ENCODE results near the gene U2AF1.
"Not testable (repeated sequence)": the region's sequence is repeated elsewhere in the genome, so short reads cannot be mapped to it uniquely, and the experiment has no call there.

The U2AF1 gene

DNA sequence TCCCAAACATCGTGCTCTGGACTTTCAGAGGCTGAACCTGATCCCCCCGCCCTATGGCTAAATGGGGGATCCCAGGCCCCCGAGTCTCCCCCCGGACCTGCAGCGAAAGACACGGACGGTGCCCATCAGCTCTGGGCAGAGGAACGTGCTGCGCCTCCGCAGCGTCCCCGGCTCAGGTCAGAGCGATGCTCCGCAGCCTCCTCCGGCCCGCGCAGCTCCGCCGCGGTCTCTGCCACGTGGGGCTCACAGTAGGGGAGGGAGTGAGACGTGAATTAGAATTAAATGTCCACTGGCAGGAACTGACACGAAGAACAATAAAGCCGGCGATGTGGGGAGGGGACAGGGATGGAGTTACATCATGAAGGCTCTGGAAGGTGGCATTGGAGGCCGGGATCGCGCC lies 30.7 kb downstream of the U2AF1 start:
- DNase-seq: not testable (repeated sequence)

DNA sequence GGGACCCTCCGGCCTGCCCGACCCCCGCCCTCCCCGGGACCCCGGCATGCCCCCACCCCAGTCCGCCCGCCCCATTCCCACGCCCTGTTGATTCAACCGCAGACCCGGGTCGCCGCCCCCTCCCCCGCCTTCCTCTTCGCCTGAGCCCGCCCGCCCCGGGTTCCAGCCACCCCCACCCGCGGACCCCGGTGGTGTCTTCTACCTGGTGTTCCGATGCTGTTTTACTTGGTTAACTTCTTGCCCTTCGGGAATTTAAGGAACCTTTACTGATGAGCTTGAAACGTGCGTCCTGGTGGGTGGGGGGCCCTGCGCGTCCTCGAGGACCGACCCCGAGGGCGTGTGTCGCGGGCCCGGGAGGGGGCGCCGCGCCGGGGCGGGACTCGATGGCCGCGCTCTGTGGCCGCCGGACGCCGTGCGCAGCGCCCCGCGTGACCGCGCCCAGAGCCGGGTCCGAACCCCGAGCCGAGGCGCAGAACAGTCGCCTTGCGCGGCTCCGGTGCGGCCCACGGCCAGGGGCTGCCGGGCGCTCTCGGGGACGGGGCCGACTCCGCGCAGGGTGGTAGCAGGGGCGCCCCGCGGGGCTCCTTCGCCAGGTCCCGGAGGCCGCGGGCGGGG lies 31.2 kb downstream of the U2AF1 start:
- not testable (repeated sequence) for DNase-seq

- DNase-seq: not testable (repeated sequence)
These were observed 32.0 kb downstream of the U2AF1 start, which contains the start of gene CBS for GRCh38 chr21:43075170-43076022. Gene CBS, minus strand, starts transcription at chr21:43075835. Its CDS starts 3,642 bp downstream, at chr21:43072193.

GRCh38 chr21:43074401-43075169 lies 32.8 kb downstream of the U2AF1 start:
- DNase-seq: not testable (repeated sequence)

GRCh38 chr21:43072742-43073141 lies 34.6 kb downstream of the U2AF1 start:
- not testable (repeated sequence) for DNase-seq

- DNase-seq: not testable (repeated sequence)
These were observed 37.7 kb downstream of the U2AF1 start for GRCh38 chr21:43069682-43070081.

DNA sequence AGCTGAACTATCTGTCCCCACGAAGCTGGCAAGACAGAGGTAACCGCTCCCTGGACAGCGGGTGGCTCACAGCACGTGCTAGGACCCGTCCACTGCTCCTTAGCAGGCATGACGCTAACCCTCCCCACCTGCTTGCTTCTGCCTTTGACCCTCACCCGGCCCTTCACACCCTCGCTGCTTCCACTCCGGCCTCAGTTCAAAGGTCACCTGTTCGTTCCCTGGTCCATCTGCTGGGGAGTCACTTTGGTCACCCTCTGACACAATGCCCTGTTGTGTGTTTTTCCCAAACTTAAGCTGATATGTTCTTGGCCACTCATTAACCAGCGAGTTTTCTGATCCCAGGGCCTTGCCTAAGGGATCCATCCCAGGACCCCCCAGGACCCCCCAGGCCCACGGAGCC lies 39.3 kb downstream of the U2AF1 start:
- not testable (repeated sequence) for DNase-seq

DNA sequence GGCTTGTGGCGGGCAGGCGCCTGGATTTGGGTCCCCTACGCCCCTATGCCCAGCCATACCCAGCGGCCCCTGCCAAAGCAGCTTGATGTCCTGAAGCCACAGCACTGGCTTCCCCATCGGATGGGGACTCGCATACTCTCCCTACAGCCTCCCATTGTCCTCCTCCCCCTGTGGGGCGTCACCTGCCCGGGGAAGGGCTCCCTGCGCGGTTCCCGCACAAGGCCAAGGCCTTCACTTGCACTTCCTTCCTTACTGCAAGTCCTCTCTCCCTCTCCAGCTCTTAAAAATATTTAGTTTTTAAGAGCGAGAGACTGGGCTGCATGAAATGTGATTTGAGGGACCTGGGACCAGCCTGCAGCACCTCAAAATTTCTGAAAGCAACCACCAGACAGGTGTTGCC lies 40.7 kb downstream of the U2AF1 start:
- DNase-seq: not testable (repeated sequence)

DNA sequence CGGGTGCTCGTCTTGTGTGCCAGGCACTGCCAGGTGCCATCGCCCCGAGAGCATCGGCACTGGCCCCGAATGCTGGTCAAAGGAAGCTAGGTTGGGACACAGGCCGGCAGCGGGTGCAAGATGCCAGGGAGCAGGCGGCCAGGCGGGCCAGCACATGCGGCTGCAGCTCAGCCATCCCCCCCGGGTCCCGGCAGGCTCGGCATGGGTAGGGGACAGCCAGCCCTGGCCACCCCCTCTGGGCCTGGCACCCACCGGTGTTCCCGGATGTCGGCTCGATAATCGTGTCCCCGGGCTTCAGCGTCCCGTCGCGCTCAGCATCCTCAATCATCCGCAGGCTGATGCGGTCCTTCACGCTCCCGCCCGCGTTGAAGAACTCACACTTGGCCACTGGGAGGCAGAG lies 41.4 kb downstream of the U2AF1 start:
- not testable (repeated sequence) for DNase-seq

GRCh38 chr21:43064265-43064917 lies 43.0 kb downstream of the U2AF1 start:
- DNase-seq: not testable (repeated sequence)

DNA sequence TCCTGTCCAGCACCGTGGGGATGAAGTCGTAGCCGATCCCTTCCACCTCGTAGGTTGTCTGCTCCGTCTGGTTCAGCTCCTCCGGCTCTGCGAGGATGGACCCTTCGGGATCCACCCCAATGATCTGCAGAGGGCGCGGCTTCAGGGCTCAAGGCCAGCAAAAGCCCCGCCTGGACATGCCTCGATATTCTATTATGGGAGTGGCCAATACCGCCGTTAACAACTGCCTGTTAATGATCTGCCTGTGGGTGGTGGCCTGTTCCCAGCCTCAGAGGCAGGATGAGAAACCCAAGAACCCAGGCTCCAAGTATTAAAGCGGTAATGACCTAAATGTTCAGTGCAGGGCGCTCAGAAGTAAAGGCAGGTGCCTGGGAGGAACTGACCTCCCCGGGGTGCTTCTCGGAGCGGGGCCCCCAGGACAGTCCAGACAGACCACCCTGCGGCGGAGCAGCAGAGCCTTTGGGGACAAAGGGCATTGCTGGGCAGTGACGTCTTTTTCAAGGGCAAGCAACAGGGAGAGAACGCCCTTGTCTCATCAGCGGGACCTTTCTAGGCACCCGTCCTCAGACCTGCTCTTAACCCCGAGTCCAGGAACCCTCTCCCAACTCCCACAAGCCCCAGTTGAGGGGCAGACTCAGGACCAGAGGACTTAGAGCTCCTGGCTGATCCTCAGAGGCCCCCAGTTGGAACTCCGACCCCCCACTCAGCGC lies 44.3 kb downstream of the U2AF1 start:
- not testable (repeated sequence) for DNase-seq

- not testable (repeated sequence) for DNase-seq
These were observed 54.3 kb downstream of the U2AF1 start for GRCh38 chr21:43053112-43053511.

DNA sequence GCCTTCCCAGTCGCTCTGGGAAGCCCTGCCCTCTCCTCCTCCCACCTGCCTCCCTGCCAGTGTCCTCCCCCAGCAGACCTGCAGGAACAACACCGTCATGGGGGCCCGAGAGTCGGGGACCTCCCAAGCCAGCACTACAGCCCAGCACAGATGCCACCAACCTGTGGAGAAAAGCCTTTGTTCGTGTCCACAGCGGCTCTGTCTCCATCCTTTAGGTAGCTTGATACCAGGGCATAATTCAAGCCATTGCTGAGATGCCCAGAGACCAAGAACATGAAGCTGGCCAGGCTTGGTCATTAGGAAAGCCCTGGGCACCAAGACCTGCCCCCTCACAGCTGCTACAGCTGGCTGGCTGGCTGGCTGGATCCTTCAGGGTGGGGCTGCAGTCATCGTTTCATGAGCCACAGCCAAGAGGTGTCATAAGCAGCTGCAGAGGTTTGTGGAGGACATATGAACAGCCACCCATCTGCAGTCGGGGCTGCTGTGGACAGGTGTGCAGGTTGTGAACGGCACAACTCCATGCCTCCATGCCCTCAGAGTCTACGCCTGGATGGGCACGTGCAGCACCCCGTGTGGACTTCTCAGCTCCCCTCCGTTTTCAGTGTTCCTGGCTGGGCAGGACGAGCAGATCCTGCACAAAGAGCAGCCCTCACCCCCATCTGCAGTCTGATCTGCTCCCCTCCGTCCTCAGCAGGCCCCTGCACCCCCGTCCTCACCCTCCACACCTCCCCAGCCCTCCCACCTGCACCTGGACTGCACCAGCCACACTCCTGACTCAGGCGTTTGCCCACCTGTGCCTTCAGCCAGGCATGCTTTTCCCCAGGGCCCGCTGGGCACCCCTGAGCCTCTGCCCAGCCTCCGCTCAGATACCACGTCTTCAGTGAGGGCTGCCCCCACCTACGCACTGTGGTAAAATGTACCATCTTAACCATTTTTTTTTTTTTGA lies 61.2 kb downstream of the U2AF1 start:
- DNase-seq: not testable (repeated sequence)

GRCh38 chr21:43045165-43045875 lies 62.0 kb downstream of the U2AF1 start:
- not testable (repeated sequence) for DNase-seq

DNA sequence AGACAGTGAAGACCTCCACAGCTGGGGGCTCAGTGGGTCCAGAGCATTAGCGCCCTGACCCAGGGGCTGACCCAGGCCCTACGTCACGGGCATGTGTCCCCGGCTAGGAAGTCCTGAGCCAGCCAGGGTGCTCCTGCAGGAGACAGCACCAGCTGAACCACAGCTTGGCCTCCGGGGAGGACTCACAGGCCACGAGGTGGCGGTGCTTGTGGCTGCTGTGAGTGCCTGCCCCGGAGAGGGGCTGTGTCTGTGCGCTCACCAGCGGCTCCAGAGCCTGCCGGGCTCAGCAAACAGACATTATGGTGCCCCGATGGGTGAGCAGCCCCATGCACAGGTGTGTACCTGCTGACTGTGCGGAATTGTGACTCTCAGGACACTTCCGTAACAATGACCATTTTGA lies 62.8 kb downstream of the U2AF1 start:
- DNase-seq: not testable (repeated sequence)

- not testable (repeated sequence) for DNase-seq
These were observed 64.1 kb downstream of the U2AF1 start for GRCh38 chr21:43043291-43043690.
